IMR-90 (cell line): ENCODE results near the gene KDM2B. TPM values are rescaled to one million over a fixed set of nuclear protein-coding genes. Genes with fewer than 3 reads are reported as not detected.

Source experiments
- ATAC-seq: fragments of 200-7000 bp; cut with Tn5 transposase; 2 replicates; pipeline ENCODE4 v1.9.1; 2020; ENCODE audit warnings: low read depth, mild to moderate bottlenecking, moderate library complexity
- BruUV-seq: library from RNA; stranded (reverse); fragments of 400-500 nt; replicated peaks from 2 replicates; lab custom pipeline; 2021; lab: Mats Ljungman, UMichigan
- CTCF ChIA-PET: fragments of 300-600 bp; formaldehyde crosslinking; extraction: SDS; loops from one replicate; lab custom pipeline; 2021; ENCODE audit warnings: antibody characterized with exemption; lab: Yijun Ruan, JAX
- POLR2A ChIA-PET: fragments of 300-600 bp; sonication (Branson Sonifier 250); formaldehyde crosslinking; loops from one replicate; lab custom pipeline; 2022; ENCODE audit warnings: antibody characterized with exemption; ENCODE audit not compliant: unreplicated experiment; lab: Charles Lee
- DNase-seq: peaks from one replicate; pipeline ENCODE4 v3.0.0; 2013
- H2AFZ ChIP-seq: replicated peaks from 2 replicates; pipeline ENCODE3; 2013; ENCODE audit warnings: low read length, mild to moderate bottlenecking; ENCODE audit not compliant: poor library complexity
- H2AK5ac ChIP-seq: 2 replicates; pipeline ENCODE4 v1.6.1; 2013; ENCODE audit warnings: low read depth, low read length, inconsistent platforms
- H2AK9ac ChIP-seq: replicated peaks from 2 replicates; pipeline ENCODE3; 2013; ENCODE audit warnings: mild to moderate bottlenecking, low read depth, low read length, moderate library complexity; ENCODE audit not compliant: poor library complexity
- H2BK120ac ChIP-seq: 2 replicates; pipeline ENCODE4 v1.6.1; 2013; ENCODE audit warnings: low read depth, low read length, inconsistent platforms
- H2BK15ac ChIP-seq: 3 replicates; pipeline ENCODE4 v1.6.1; 2013; ENCODE audit warnings: low read depth, low read length, inconsistent platforms
- H2BK20ac ChIP-seq: 2 replicates; pipeline ENCODE4 v1.6.1; 2013; ENCODE audit warnings: low read depth, mild to moderate bottlenecking, inconsistent platforms, low read length, moderate library complexity
- H2BK5ac ChIP-seq: 2 replicates; pipeline ENCODE4 v1.6.1; 2013; ENCODE audit warnings: mild to moderate bottlenecking, low read depth, low read length, inconsistent platforms; ENCODE audit not compliant: poor library complexity, severe bottlenecking
- H3K14ac ChIP-seq: replicated peaks from 2 replicates; pipeline ENCODE4 v1.6.1; 2013; ENCODE audit warnings: low read depth, low read length, inconsistent platforms
- H3K18ac ChIP-seq: 2 replicates; pipeline ENCODE4 v1.6.1; 2013; ENCODE audit warnings: low read depth, low read length, control low read depth
- H3K23ac ChIP-seq: 2 replicates; pipeline ENCODE4 v1.6.1; 2013; ENCODE audit warnings: low read depth, low read length, inconsistent platforms
- H3K27ac ChIP-seq: 2 replicates; pipeline ENCODE4 v1.5.1; 2013; ENCODE audit warnings: mild to moderate bottlenecking, control low read depth, low read length; ENCODE audit not compliant: insufficient read depth
- H3K27me3 ChIP-seq: 2 replicates; pipeline ENCODE4 v1.6.1; 2013; ENCODE audit warnings: low read length; ENCODE audit not compliant: control insufficient read depth, insufficient read depth
- H3K36me3 ChIP-seq: 2 replicates; pipeline ENCODE4 v1.6.1; 2013; ENCODE audit warnings: low read length, mixed read lengths; ENCODE audit not compliant: control insufficient read depth, insufficient read depth
- H3K4ac ChIP-seq: 2 replicates; pipeline ENCODE4 v1.6.1; 2013; ENCODE audit warnings: low read depth, low read length, inconsistent platforms
- H3K4me1 ChIP-seq: 2 replicates; pipeline ENCODE4 v1.6.1; 2013; ENCODE audit warnings: low read length, mixed read lengths; ENCODE audit not compliant: control insufficient read depth, insufficient read depth
- H3K4me2 ChIP-seq: 2 replicates; pipeline ENCODE4 v1.6.1; 2013; ENCODE audit warnings: low read depth, mild to moderate bottlenecking, control low read depth, low read length, moderate library complexity
- H3K4me3 ChIP-seq: 2 replicates; pipeline ENCODE4 v1.5.1; 2013; ENCODE audit warnings: low read depth, mild to moderate bottlenecking, control low read depth, low read length, moderate library complexity; ENCODE audit not compliant: insufficient read depth
- H3K56ac ChIP-seq: 2 replicates; pipeline ENCODE4 v1.6.1; 2013; ENCODE audit warnings: low read length, inconsistent platforms; ENCODE audit not compliant: insufficient read depth; ENCODE audit errors: extremely low read depth
- H3K79me1 ChIP-seq, 2 experiments: 2 replicates each; pipeline ENCODE4 v1.6.1; 2013; ENCODE audit warnings: low read length in 2 of 2, inconsistent platforms in 1 of 2, low read depth in 1 of 2
- H3K9ac ChIP-seq: 2 replicates; pipeline ENCODE4 v1.6.1; 2013; ENCODE audit warnings: low read depth, low read length, control low read depth
- H3K9me1 ChIP-seq: 2 replicates; pipeline ENCODE4 v1.6.1; 2013; ENCODE audit warnings: low read length, inconsistent platforms; ENCODE audit not compliant: insufficient read depth
- H3K9me3 ChIP-seq: 2 replicates; pipeline ENCODE4 v1.6.1; 2013; ENCODE audit warnings: low read length; ENCODE audit not compliant: control insufficient read depth, insufficient read depth
- H4K20me1 ChIP-seq: 2 replicates; pipeline ENCODE4 v1.6.1; 2013; ENCODE audit warnings: low read length, inconsistent platforms; ENCODE audit not compliant: insufficient read depth
- H4K5ac ChIP-seq: 2 replicates; pipeline ENCODE4 v1.6.1; 2013; ENCODE audit warnings: mild to moderate bottlenecking, low read depth, low read length, control low read depth
- H4K8ac ChIP-seq, 2 experiments: 2 replicates each; pipeline ENCODE4 v1.6.1; 2013; ENCODE audit warnings: low read depth in 2 of 2, low read length in 2 of 2, control low read depth in 1 of 2, inconsistent platforms in 1 of 2
- H4K91ac ChIP-seq: 2 replicates; pipeline ENCODE4 v1.6.1; 2013; ENCODE audit warnings: low read depth, low read length, inconsistent platforms; ENCODE audit not compliant: insufficient read depth
- CEBPB ChIP-seq: IDR thresholded peaks from 2 replicates; pipeline ENCODE4 v1.6.1; 2012; ENCODE audit warnings: low read depth, low read length, improper control_type of control experiment
- CHD1 ChIP-seq: IDR thresholded peaks from 2 replicates; pipeline ENCODE4 v1.6.1; 2012; ENCODE audit warnings: low read depth, low read length, improper control_type of control experiment
- ELK1 ChIP-seq: fragments of 150-350 bp; IDR thresholded peaks from 2 replicates; pipeline ENCODE4 v1.6.1; 2016; ENCODE audit warnings: low read depth, mild to moderate bottlenecking, low read length, moderate library complexity, borderline replicate concordance
- FOS ChIP-seq: fragments of 150-350 bp; IDR thresholded peaks from 2 replicates; pipeline ENCODE4 v1.6.1; 2016; ENCODE audit warnings: low read depth, low read length
- RAD21 ChIP-seq: IDR thresholded peaks from 2 replicates; pipeline ENCODE4 v1.6.1; 2012; ENCODE audit warnings: low read length, improper control_type of control experiment
- USF2 ChIP-seq: fragments of 150-350 bp; IDR thresholded peaks from 2 replicates; pipeline ENCODE4 v1.6.1; 2017; ENCODE audit warnings: mild to moderate bottlenecking, antibody characterized with exemption, low read length, low read depth
- WGBS, 2 experiments: methylation state at CpG; one replicate each; pipeline versions ENCODE4 v1.1.5 to v1.1.7; 2013; ENCODE audit warnings: missing lambda C conversion rate in 2 of 2; ENCODE audit not compliant: insufficient read length in 1 of 2; ENCODE audit errors: extremely low coverage in 2 of 2; 5-methylcytosine and 5-hydroxymethylcytosine counted together
- dilution Hi-C: fragments of 300-500 bp; cut with HindIII; formaldehyde crosslinking; loops from one replicate; pipeline ENCODE4 v1.14.3; 2018; ENCODE audit warnings: low sequenced_read_pairs; ENCODE audit not compliant: unreplicated experiment
- in situ Hi-C: fragments of 300-500 bp; cut with MboI; formaldehyde crosslinking; loops from 3 replicates; pipeline ENCODE4 v1.14.3; 2019; ENCODE audit warnings: low sequenced_read_pairs, inconsistent platforms, mixed read lengths
- intact Hi-C: fragments of 100-400 bp; cut with micrococcal nuclease; formaldehyde crosslinking; loops from 2 replicates; pipeline ENCODE4 v1.10.0; 2022
- polyA plus RNA-seq, 3 experiments: library from polyadenylated mRNA; depleted of rRNA; stranded (reverse); fragments of >200 nt; gene quantifications; 2 replicates each; pipeline ENCODE4 v1.2.3, GENCODE V29; 2012; ENCODE audit warnings: low replicate concordance in 1 of 3
- total RNA-seq: library from RNA; depleted of rRNA; stranded (reverse); fragments of >200 nt; gene quantifications from 2 replicates; pipeline ENCODE4 v1.2.3, GENCODE V29; 2012

Gene KDM2B
- total and polyA plus RNA-seq, 2 of the 4 experiments (the other 2 are of a cell fraction) = 22.6 to 24.2 TPM

GRCh38 chr12:121441555-121441954, 139.3 kb downstream of the KDM2B start (continued):
- TF ChIP-seq CEBPB (no peak), ELK1 (no peak)

- TF ChIP-seq RAD21 (no peak), USF2 (no peak), CHD1 (no peak), FOS (no peak)
- in situ Hi-C loops = no loop called here
- no TSS peak for BruUV-seq
- POLR2A ChIA-PET = interaction anchor here (0.5 kb wide), 1 partner anchor 284 kb away, joined by 8 read pairs; no protein-coding TSS in a partner anchor
- Histone ChIP-seq H3K27me3 (no peaks in the 10 kb centered on the region), H2BK5ac (no peak overlapping the region), H3K36me3 (peaks cover 51% of the 10 kb centered on the region), H3K56ac (no peak overlapping the region), H3K4me1 (no peaks in the 10 kb centered on the region), H3K27ac (no peak overlapping the region), H3K23ac (no peak overlapping the region), H2BK15ac (no peak overlapping the region), H4K20me1 (no peaks in the 10 kb centered on the region), H4K91ac (no peak overlapping the region), H3K18ac (no peak overlapping the region), H3K9me1 (0 out of 2 replicates have a peak, but pooled peaks cover 7% of the 10 kb centered on the region), H2AK5ac (no peak overlapping the region), H2BK20ac (no peak overlapping the region), H4K5ac (no peak overlapping the region), H3K14ac (no peak overlapping the region), H3K4ac (no peak overlapping the region), H4K8ac (no peak overlapping the region), H3K9ac (no peak overlapping the region), H2AK9ac (no peak overlapping the region), H3K79me1 (peaks cover 7 to 31% of the 10 kb centered on the region in 2 experiments; a peak in 2 of 4 replicates), H2BK120ac (no peak overlapping the region), H3K9me3 (no peaks in the 10 kb centered on the region), H3K4me3 (no peak overlapping the region), H2AFZ (no peak overlapping the region), H3K4me2 (no peak overlapping the region)
- intact Hi-C loops = no loop called here
- CTCF ChIA-PET = no interaction called here
- WGBS, 2 experiments = 100% methylated on average over 6 of the region's 15 CpGs; no CpG with 5 or more reads in 1 of the 2 experiments
- dilution Hi-C loops = no loop called here
- no peak for ATAC-seq
- DNase-seq = no peak
These were observed 140.1 kb downstream of the KDM2B start for GRCh38 chr12:121440768-121441167.
